DOHH2 (cell line): ENCODE results near the gene FRRS1.

Source experiments
- H3F3A ChIP-seq: fragments of 200-600 bp; sonication (generic), shearing (Covaris generic); 2 replicates; pipeline ENCODE4 v1.6.0; 2016; ENCODE audit warnings: antibody characterized with exemption, mild to moderate bottlenecking; ENCODE audit not compliant: control insufficient read depth, insufficient read depth
- H3K27ac ChIP-seq: fragments of 200-600 bp; sonication (generic); 2 replicates; pipeline ENCODE4 v1.5.1; 2014; ENCODE audit warnings: low read depth, mild to moderate bottlenecking, low read length, moderate library complexity
- H3K27me3 ChIP-seq: fragments of 200-600 bp; sonication (generic); 2 replicates; pipeline ENCODE4 v1.6.1; 2014; ENCODE audit warnings: mild to moderate bottlenecking, low read length, mixed read lengths; ENCODE audit not compliant: control insufficient read depth
- H3K36me3 ChIP-seq: fragments of 200-600 bp; sonication (generic); 2 replicates; pipeline ENCODE4 v1.6.1; 2014; ENCODE audit warnings: mild to moderate bottlenecking, low read length, moderate library complexity, mixed read lengths; ENCODE audit not compliant: control insufficient read depth
- H3K4me1 ChIP-seq: fragments of 200-600 bp; sonication (generic); 2 replicates; pipeline ENCODE4 v1.6.1; 2014; ENCODE audit warnings: mild to moderate bottlenecking, low read length, mixed read lengths; ENCODE audit not compliant: control insufficient read depth
- H3K4me2 ChIP-seq: fragments of 200-600 bp; sonication (generic); 2 replicates; pipeline ENCODE4 v1.6.0; 2014; ENCODE audit warnings: mild to moderate bottlenecking, low read length, moderate library complexity
- H3K4me3 ChIP-seq: fragments of 200-600 bp; sonication (generic); 2 replicates; pipeline ENCODE4 v1.5.1; 2014; ENCODE audit warnings: mild to moderate bottlenecking, low read length, mixed read lengths
- H3K79me2 ChIP-seq: fragments of 200-600 bp; sonication (generic); 2 replicates; pipeline ENCODE4 v1.6.1; 2014; ENCODE audit warnings: mild to moderate bottlenecking, low read length, mixed read lengths; ENCODE audit not compliant: control insufficient read depth
- H3K9me2 ChIP-seq: fragments of 200-600 bp; sonication (generic); replicated peaks from 2 replicates; pipeline ENCODE4 v1.6.1; 2014; ENCODE audit warnings: mild to moderate bottlenecking, low read length, mixed read lengths; ENCODE audit not compliant: control insufficient read depth
- H3K9me3 ChIP-seq: fragments of 200-600 bp; sonication (generic); 2 replicates; pipeline ENCODE4 v1.6.1; 2014; ENCODE audit warnings: antibody characterized with exemption, low read length, mixed read lengths; ENCODE audit not compliant: control insufficient read depth, insufficient read depth
- H4K20me1 ChIP-seq: fragments of 200-600 bp; sonication (generic); 2 replicates; pipeline ENCODE4 v1.6.0; 2014; ENCODE audit warnings: low read depth, mild to moderate bottlenecking, antibody characterized with exemption, low read length, moderate library complexity; ENCODE audit not compliant: control insufficient read depth, insufficient read depth
- EZH2phosphoT487 ChIP-seq: fragments of 200-600 bp; sonication (generic); IDR thresholded peaks from 2 replicates; pipeline ENCODE4 v1.6.1; 2017; ENCODE audit warnings: borderline replicate concordance, mild to moderate bottlenecking, antibody characterized with exemption, low read length, moderate library complexity, mixed read lengths
- TF ChIP-seq, protein P1 (sequence below): fragments of 200-600 bp; sonication (generic); IDR thresholded peaks from one replicate; pipeline ENCODE4 v1.5.1; 2014; ENCODE audit warnings: antibody characterized with exemption, mild to moderate bottlenecking, low read depth, low read length; ENCODE audit not compliant: poor library complexity, severe bottlenecking

FRRS1 gene

GRCh38 chr1:99754055-99754626 is 12.3 kb downstream of the FRRS1 start:
- Histone ChIP-seq H3F3A (no peaks in the 10 kb centered on the region), H3K79me2 (no peaks in the 10 kb centered on the region; the same call in 1 of the 2 replicates), H3K4me2 (no peak overlapping the region), H3K9me3 (no peaks in the 10 kb centered on the region), H3K4me1 (peaks cover 11% of the 10 kb centered on the region), H3K4me3 (no peak overlapping the region), H4K20me1 (no peaks in the 10 kb centered on the region), H3K36me3 (0 out of 2 replicates have a peak, but pooled peaks cover under 1% of the 10 kb centered on the region), H3K27ac (no peak overlapping the region), H3K27me3 (no peaks in the 10 kb centered on the region), H3K9me2 (no peaks in the 10 kb centered on the region)
- TF ChIP-seq EZH2phosphoT487 = no peak
- TF ChIP-seq, protein P1, sequence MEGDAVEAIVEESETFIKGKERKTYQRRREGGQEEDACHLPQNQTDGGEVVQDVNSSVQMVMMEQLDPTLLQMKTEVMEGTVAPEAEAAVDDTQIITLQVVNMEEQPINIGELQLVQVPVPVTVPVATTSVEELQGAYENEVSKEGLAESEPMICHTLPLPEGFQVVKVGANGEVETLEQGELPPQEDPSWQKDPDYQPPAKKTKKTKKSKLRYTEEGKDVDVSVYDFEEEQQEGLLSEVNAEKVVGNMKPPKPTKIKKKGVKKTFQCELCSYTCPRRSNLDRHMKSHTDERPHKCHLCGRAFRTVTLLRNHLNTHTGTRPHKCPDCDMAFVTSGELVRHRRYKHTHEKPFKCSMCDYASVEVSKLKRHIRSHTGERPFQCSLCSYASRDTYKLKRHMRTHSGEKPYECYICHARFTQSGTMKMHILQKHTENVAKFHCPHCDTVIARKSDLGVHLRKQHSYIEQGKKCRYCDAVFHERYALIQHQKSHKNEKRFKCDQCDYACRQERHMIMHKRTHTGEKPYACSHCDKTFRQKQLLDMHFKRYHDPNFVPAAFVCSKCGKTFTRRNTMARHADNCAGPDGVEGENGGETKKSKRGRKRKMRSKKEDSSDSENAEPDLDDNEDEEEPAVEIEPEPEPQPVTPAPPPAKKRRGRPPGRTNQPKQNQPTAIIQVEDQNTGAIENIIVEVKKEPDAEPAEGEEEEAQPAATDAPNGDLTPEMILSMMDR = no peak

DNA sequence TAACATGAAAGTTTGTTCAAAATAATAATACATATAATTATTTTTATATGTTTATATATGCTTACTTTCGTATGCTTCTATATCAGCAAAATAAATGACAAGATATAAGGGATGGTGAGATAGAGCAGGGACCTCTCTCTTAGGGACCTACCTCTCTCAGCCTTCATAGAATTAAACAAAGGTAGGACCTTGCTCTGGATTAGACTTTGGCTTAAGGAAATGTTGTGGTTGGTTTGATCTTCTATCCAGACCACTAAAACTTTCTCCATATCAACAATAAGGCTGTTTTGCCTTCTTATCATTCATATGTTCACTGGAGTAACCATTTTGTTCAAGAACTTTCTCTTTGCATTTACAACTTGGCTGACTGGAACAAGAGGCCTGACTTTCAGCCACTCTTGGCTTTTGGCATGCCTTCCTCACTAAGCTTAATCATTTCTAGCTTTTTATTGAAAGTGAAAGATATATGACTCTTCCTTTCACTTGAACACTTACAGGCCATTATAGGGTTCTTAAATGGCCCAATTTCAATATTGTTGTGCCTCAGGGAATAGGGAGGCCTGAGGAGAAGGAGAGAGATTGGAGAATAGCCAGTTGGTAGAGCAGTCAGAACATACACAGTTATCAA is 14.4 kb downstream of the FRRS1 start:
- H3K27ac ChIP-seq = no peak overlapping the region
- no peaks in the 10 kb centered on the region for H3K4me1 ChIP-seq
- no peak overlapping the region for H3K4me3 ChIP-seq
- H3K4me2 ChIP-seq = no peak overlapping the region
- no peaks in the 10 kb centered on the region for H3K9me3 ChIP-seq
- H3F3A ChIP-seq = no peaks in the 10 kb centered on the region
- H3K9me2 ChIP-seq = no peaks in the 10 kb centered on the region
- TF ChIP-seq EZH2phosphoT487 = no peak
- TF ChIP-seq, protein P1 = no peak
- no peaks in the 10 kb centered on the region for H4K20me1 ChIP-seq
- no peaks in the 10 kb centered on the region for H3K36me3 ChIP-seq
- no peaks in the 10 kb centered on the region for H3K27me3 ChIP-seq
- no peaks in the 10 kb centered on the region; the same call in 1 of the 2 replicates for H3K79me2 ChIP-seq

DNA sequence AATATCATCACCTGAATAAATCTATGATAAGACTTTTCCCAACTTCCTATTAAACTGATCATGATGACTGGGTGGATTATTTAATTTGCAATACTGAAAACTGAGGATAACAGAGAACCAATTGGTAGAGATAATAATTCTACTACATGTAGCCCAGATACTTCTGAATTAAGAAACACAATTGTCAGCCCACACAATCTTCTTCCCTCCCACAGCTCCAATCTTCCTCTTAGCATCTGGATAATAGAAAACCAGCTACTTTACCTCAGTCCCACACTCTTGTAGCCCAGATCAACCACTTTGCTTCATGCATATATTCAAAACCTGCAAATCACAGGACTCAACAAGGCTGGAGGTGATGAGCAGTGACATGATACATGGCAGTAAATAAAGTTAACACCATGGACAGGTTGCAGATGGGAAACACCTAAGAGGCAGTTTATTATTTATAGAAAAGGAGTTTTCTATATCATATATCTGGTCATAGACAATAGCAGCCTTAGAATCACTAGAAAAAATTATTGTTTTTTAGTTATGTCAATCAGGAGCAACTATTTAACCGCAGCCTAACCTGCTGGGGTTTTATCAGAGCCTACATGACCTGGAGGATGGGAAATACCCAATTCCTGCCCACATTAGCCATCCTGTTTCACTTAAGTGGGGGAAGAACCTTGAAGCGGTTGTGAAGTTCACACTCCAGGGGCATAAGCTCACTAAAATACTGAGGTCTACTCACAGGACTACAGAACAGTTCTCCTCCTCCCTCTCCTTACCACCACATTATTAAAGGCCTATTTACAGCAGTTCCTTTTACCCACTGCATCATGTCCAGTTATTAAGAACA is 16.7 kb downstream of the FRRS1 start:
- TF ChIP-seq, protein P1 = no peak
- no peak for TF ChIP-seq EZH2phosphoT487
- no peaks in the 10 kb centered on the region for H4K20me1 ChIP-seq

More for the DNA sequence above, 16.7 kb downstream of the FRRS1 start:
- Histone ChIP-seq H3K27ac (no peak overlapping the region), H3K4me2 (no peak overlapping the region), H3K4me3 (no peak overlapping the region), H3K79me2 (no peaks in the 10 kb centered on the region), H3K9me3 (no peaks in the 10 kb centered on the region), H3F3A (no peaks in the 10 kb centered on the region), H3K4me1 (no peaks in the 10 kb centered on the region), H3K36me3 (no peaks in the 10 kb centered on the region), H3K9me2 (no peaks in the 10 kb centered on the region), H3K27me3 (no peaks in the 10 kb centered on the region)
